Neuron (in vitro differentiated cells): ENCODE measurements around the gene MFSD11.
"Not testable (repeated sequence)": the region's sequence is repeated elsewhere in the genome, so short reads cannot be mapped to it uniquely, and the experiment has no call there.

Experiments
- H2AFZ ChIP-seq: one replicate; pipeline ENCODE4 v1.6.1; 2013; ENCODE audit warnings: low read depth, mild to moderate bottlenecking, inconsistent platforms, low read length, moderate library complexity
- H3K27me3 ChIP-seq: one replicate; pipeline ENCODE4 v1.6.1; 2013; ENCODE audit warnings: low read length; ENCODE audit not compliant: insufficient read depth
- H3K36me3 ChIP-seq: one replicate; pipeline ENCODE4 v1.6.1; 2013; ENCODE audit warnings: low read length; ENCODE audit not compliant: insufficient read depth
- H3K4me1 ChIP-seq: one replicate; pipeline ENCODE4 v1.6.1; 2013; ENCODE audit warnings: low read length; ENCODE audit not compliant: insufficient read depth
- H3K4me3 ChIP-seq: 2 replicates; pipeline ENCODE4 v1.5.1; 2013; ENCODE audit warnings: mild to moderate bottlenecking, low read length, moderate library complexity
- H3K9me3 ChIP-seq: one replicate; pipeline ENCODE4 v1.6.1; 2013; ENCODE audit warnings: low read length

Gene MFSD11

DNA sequence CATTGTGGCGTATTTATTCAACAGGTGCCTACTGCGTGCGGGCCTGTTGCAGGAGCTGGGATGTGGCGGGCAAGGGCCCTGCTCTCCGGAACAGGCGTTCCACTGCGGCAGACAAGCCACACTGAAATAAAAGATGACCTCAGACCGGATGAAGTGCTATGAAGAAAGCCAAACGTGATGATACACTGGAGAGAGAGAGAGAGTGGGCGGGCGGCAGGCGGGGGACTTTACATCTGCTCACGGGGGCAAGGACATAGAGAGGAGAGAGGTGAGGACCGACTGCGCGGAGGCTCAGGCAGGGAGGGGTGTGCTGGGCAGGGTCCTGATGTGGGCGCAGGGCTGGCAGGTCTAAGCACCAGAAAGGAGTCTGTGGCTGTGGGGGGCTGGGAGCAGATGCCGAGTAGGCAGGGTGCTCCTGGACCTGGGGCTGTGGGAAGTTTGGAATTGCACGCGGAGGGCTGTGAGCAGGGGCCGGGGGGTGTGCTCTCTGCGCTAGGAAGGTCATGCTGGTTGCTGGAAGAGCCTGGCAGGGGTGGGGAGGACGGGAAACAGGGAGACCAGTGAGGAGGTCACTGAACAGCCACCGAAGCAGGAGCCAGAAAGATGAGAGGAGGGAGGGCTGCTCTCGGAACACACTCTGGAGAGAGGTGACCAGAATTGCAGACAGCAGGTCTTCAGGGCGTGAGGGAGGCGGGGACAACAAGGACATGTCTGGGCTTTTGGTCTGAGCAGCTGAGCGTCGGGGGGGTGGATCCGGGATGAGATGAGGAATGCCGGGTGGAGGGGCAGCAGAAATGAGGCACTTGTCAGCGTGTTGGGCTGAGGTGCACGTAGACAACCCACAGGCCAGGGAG is 37.1 kb upstream of the MFSD11 start:
- Histone ChIP-seq H3K4me1 (peaks cover 41% of the 10 kb centered on the region), H3K36me3 (no peaks in the 10 kb centered on the region), H3K9me3 (peaks cover under 1% of the 10 kb centered on the region), H3K4me3 (peak overlapping the region; percentile 37), H3K27me3 (no peaks in the 10 kb centered on the region), H2AFZ (no peak overlapping the region)

DNA sequence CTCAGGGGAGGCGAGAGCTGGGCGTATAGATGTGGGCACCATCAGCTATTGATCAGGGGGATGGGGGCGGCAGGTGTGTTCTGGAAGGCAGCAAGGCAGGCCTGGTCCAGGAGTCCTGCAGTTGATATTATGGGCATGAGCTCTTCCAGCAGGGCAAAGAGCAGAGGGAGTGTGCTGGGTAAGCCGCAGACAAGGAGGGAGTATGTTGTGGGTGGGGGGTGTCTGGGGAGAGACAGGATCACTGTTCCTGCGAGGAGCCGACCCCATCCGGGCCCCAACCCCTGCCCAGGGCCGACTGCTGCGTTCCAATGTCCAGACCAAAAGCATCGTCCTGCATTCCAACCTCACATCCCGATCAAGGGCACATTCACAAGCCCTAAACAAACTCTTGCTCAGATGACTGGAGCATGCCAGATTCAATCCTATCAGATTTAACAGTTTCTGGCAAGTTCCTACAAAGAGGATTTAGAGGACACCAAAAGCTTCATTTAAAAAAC is 36.4 kb upstream of the MFSD11 start:
- H3K9me3 ChIP-seq = peaks cover 2% of the 10 kb centered on the region
- peak overlapping the region; percentile 37 for H3K4me3 ChIP-seq
- no peak overlapping the region for H2AFZ ChIP-seq
- peaks cover 41% of the 10 kb centered on the region for H3K4me1 ChIP-seq
- no peaks in the 10 kb centered on the region for H3K27me3 ChIP-seq
- H3K36me3 ChIP-seq = no peaks in the 10 kb centered on the region

DNA sequence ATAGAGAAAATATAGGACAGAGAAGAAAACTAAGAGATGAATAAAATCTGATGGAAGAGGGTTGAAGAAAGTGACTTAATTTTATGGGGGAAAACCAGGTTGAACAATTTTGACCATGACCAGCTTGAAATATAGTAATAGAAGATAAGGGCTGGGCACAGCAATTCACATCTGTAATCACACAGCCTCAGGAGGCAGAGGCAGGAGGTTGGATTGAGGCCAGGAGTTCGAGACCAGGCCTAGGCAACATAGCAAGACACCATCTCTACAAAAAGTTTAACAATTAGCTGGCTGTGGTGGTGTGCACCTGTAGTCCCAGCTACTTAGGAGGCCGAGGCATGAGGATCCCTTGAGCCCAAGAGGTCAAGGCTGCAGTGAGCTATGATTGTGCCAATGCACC is 35.8 kb upstream of the MFSD11 start:
- Histone ChIP-seq H3K4me1 (peaks cover 36% of the 10 kb centered on the region), H3K27me3 (no peaks in the 10 kb centered on the region), H3K9me3 (peaks cover 2% of the 10 kb centered on the region), H2AFZ (no peak overlapping the region), H3K4me3 (no peak overlapping the region), H3K36me3 (no peaks in the 10 kb centered on the region)

DNA sequence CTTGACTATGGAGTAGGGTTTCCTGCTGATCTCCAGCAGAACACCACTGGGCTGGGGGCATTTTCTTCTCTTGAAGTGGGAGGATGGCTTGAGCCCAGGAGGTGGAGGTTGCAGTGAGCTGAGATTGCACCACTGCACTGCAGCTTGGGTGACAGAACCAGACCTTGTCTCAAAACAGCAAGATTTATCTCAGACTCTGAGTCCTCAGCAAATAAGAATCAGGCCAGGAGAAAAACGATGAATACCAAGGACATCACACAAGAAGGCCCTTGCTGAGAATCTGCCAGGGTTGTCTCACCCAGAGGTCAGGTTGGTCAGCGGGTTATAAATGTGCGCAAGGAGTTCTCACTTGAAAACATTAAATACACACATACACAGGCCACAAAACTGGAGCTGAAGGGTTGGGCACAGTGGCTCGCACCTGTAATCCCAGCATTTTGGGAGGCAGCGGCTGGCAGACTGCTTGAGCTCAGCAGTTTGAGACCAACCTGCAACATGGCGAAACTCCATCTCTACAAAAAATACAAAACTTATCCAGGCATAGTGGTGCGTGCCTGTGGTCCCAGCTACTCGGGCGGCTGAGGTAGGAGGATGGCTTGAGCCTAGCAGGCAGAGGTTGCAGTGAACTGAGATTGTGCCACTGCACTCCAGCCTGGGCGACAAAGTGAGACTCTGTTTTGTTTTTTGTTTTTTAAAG is 34.8 kb upstream of the MFSD11 start:
- Histone ChIP-seq H3K9me3 (peaks cover 2% of the 10 kb centered on the region), H3K36me3 (no peaks in the 10 kb centered on the region), H2AFZ (no peak overlapping the region), H3K27me3 (no peaks in the 10 kb centered on the region), H3K4me3 (no peak overlapping the region), H3K4me1 (peaks cover 31% of the 10 kb centered on the region)

DNA sequence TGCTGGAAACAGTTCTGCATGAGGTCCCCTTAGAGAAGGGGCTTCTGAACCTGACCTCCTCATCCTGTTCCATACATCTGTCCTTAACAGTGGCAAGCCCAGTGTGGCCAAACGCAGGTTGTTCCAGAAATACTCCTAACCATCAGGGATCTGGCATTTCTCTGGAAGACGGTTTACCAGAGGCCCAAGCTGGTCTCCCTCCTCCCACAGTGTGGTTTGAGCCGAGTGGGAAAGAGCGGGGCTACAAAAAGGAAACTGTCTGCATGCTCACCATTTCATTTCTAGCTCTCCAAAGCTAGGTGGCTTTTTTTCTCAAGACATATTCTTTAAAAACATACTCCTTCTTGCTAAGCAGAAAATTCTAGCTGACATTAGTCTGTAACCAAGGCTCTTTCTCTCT is 33.1 kb upstream of the MFSD11 start:
- peaks cover 45% of the 10 kb centered on the region for H3K4me1 ChIP-seq
- no peaks in the 10 kb centered on the region for H3K36me3 ChIP-seq
- H3K4me3 ChIP-seq = no peak overlapping the region
- H2AFZ ChIP-seq = no peak overlapping the region
- peaks cover 2% of the 10 kb centered on the region for H3K9me3 ChIP-seq
- no peaks in the 10 kb centered on the region for H3K27me3 ChIP-seq

DNA sequence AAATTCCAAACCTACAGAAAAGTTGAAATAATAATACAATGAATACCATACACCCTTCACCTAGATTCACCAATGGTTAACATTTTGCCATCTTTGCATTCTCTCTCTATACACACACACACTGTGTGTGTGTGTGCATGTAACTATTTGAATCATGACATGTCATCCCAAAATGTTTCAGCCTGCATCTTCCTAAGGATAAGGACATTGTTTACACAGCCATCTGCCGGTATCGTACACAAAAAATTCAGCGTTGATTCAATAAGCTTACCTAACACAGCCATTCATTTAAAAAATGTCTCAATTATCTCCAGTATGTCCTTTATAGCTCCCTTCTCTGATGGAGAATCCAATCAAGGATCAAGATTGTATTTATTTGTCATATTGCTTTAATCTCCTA is 31.1 kb upstream of the MFSD11 start:
- Histone ChIP-seq H3K4me3 (no peak overlapping the region), H3K9me3 (peaks cover 2% of the 10 kb centered on the region), H3K27me3 (no peaks in the 10 kb centered on the region)

DNA sequence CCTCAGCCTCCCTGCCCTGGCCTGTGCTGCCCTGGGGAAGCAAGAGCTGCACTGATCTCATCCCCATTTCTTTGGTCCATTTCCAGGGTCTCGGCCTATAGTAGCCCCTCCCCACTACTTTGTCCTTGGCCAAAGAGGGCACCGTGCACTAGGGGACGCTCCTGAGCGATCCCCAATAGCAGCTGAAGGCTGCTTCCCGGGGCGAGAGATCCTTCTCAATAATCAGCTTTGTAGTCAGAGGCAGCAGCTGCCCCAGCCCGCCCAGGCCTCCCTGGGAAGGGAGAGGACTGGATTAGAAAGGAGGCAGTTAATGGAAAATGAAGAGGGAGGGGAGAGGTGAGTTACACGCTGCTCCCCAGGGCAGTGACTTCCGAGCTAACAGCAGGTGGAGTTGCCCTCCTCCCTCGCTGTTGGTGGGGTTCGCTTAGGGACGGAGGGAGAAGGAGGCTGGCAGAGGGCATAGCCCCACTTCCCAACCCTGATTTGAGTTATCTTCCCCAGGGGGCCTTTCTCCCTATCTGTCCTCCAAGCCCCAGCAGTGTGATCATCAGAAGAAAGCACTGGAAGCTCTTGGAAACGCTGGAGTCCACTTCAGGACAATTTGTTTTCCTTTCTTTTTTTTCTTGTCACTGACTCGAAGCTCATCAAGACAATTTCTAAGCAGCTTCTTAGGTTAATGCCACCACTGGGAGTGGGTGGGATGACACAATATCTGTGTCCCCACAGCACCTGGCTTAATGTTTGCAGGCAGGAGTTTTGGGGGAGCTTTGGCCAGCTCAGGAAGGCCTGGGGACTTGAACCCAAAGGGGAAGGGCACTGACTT is 29.7 kb upstream of the MFSD11 start:
- peaks cover 2% of the 10 kb centered on the region for H3K9me3 ChIP-seq
- peaks cover 30% of the 10 kb centered on the region for H3K4me1 ChIP-seq
- no peak overlapping the region for H2AFZ ChIP-seq
- no peaks in the 10 kb centered on the region for H3K36me3 ChIP-seq
- H3K27me3 ChIP-seq = no peaks in the 10 kb centered on the region
- no peak overlapping the region for H3K4me3 ChIP-seq

More for the DNA sequence above, 31.1 kb upstream of the MFSD11 start:
- Histone ChIP-seq H3K36me3 (no peaks in the 10 kb centered on the region), H3K4me1 (peaks cover 34% of the 10 kb centered on the region), H2AFZ (no peak overlapping the region)

DNA sequence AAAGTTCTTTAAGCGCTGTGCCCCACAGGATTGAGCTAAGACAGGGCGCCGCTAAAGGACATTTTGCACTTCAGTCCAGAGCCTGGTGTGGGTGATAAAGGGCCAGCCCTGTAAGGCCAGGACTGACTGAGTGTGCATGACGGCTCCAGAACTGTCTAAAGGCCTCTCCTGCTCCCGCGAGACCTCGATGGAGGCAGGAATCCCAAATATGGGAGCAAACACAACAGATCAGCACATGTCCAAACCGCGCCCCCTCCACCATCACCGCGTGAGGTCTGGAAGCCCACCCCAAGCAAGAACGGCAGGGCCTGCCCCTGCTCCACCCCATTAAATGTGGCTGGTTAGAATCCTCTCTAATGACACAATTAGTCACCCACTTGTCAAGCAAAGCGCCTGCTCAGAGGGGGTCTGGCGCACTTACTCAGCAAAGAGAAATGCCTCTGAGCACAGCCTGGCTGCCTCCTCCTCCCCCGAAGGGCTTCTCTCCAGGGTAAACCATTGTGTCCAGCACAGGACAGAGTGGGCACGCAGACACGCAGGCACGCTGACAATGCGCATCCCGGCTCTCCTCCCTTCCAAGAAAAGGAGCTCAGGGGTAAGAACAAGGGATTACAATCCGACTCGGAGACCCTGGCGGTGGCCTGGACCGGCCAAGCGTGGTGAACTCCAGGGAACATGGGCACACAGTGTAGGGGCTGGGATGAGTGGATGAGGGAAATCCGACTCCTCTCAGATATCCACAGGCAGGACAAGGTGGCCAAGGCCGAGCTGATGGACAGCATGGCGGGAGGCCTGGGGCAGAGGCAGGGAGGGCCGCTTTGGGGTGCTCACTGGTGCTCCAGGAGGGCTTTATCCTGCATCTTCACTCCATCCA is 28.6 kb upstream of the MFSD11 start:
- H3K9me3 ChIP-seq = peaks cover 2% of the 10 kb centered on the region
- H3K27me3 ChIP-seq = no peaks in the 10 kb centered on the region
- H3K4me3 ChIP-seq = peak overlapping the region; percentile 83
- peaks cover 30% of the 10 kb centered on the region for H3K4me1 ChIP-seq
- no peaks in the 10 kb centered on the region for H3K36me3 ChIP-seq
- H2AFZ ChIP-seq = peak overlapping the region; percentile 74

DNA sequence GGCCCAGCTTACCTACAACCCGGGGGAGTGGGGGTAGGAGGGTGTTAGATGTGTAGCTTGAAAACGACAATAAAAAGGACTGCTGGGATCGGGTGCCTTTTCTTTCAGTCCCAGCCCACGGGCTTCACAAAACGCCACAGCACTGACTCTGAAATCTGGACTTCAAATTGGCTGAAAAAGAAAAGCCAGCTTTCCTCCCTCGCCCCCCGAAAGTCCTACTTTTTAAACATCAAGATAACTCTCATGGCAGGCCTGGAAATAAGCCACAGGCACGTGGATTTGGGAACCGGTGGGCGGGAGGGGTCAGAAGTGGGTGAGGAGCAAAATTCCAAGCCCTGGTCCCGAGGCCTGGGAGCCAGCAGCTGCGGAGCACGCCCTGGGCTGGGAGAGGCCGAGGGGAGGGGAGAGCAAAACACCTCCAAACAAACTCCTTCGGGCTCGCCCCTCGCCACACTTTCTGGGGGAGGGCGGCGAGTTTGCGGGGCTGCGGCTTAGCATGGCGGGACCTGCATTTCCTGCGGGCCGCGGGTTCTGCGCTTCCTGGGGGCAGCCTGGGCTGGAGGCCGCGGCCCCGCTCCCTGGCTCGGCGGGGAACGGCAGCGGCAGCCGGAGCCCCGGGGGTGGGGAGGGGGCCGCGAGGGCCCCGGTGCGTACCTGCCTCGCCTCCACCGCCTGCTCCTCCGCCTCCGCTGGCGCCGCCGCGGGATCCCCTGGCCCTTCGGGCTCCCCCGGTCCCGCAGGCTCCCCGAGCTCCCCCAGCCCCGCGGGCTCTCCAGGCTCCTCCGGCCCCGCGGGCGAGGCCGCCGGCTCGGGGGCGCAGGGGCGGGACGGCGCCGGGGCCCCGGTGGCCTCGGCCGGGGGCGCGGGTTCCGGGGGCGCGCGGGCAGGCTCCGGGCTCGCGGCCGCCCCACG is 27.7 kb upstream of the MFSD11 start:
- H3K4me3 ChIP-seq = peak overlapping the region; percentile 83
- H3K36me3 ChIP-seq, H3K27me3 ChIP-seq, H3K9me3 ChIP-seq: not testable (repeated sequence)
- H3K4me1 ChIP-seq = peaks cover 30% of the 10 kb centered on the region
- H2AFZ ChIP-seq = peak overlapping the region; percentile 74

DNA sequence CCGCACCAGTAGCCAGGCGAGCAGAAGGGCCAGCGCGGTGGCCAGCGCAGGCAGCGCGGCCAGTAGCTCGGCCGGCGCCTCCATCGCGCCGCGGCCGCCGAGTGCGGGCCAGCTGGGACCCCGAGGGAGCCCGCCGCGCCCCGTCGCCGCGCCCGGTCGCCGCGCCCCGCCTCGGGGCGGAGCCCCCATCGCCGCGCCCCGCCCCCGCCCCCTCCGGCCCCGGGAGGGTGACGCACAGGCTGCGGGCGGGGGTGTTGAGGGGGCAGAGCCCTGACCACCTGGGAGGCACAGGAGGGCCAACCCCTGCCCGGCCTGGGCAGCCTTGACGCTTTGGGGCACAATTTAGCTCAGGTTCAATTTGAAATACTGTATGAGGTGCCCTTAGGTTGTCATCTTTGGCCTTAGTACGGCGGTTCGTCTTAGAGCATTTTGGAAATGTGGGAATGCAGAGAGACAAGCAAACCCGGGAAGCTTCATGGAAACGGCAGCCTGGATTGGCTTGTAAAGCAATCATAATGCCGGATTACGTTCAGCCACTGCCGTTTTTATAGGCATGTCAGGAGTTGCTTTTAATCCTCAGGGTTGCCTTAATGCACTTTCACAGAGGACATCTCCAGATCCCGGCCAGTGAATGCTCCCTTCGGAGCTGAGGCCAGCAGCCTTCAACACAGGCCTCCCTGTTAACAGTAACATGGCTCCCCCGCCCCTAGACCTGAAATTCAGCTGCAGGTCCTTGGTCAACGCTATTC is 26.9 kb upstream of the MFSD11 start, which contains the start of gene MXRA7:
Gene MXRA7 (minus strand): TSS at position 103 of the 749 bp plus-strand sequence. CDS start 19 bp downstream, at position 84.
- H2AFZ ChIP-seq = peak within 1 kb of the TSS; percentile 74
- peaks cover 4% of the 10 kb centered on the region for H3K36me3 ChIP-seq
- no peaks in the 10 kb centered on the region for H3K9me3 ChIP-seq
- H3K4me3 ChIP-seq = peak within 1 kb of the TSS; percentile 83
- H3K4me1 ChIP-seq = peaks cover 30% of the 10 kb centered on the region
- H3K27me3 ChIP-seq = no peaks in the 10 kb centered on the region

DNA sequence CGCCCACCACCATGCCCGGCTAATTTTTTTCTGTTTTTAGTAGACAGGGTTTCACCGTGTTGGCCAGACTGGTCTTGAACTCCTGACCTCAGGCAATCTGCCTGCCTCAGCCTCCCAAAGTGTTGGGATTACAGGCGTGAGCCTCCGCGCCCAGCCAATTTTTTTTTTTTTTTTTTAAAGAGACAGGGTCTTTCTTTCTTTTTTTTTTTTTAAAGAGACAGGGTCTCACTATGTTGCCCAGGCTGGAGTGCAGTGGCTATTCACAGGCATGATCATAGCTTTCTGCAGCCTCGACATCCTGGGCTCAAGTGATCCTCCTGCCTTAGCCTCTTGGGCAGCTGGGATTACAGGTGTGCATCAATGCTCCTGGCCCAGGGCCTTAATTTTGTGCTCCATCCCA is 25.6 kb upstream of the MFSD11 start:
- H3K9me3 ChIP-seq, H2AFZ ChIP-seq, H3K4me3 ChIP-seq, H3K27me3 ChIP-seq: not testable (repeated sequence)
- Histone ChIP-seq H3K4me1 (peaks cover 30% of the 10 kb centered on the region), H3K36me3 (peaks cover 13% of the 10 kb centered on the region)
